CD4-positive, alpha-beta T cell (primary cell): ENCODE results near the gene RCAN2. TPM values are rescaled to one million over a fixed set of nuclear protein-coding genes. Genes with fewer than 3 reads are reported as not detected.

Source experiments
- ATAC-seq: fragments of 200-7000 bp; cut with Tn5 transposase; one replicate; pipeline ENCODE4 v1.10.0; 2022; ENCODE audit warnings: mild to moderate bottlenecking; ENCODE audit not compliant: poor library complexity
- CTCF ChIA-PET: fragments of 350-600 bp; sonication (Branson Sonifier 250); formaldehyde crosslinking; loops from one replicate; lab custom pipeline; 2021; ENCODE audit warnings: antibody characterized with exemption, inconsistent platforms; lab: Charles Lee
- POLR2A ChIA-PET: fragments of 350-600 bp; sonication (Branson Sonifier 250); formaldehyde crosslinking; loops from one replicate; lab custom pipeline; 2021; ENCODE audit warnings: antibody characterized with exemption, inconsistent platforms; lab: Charles Lee
- DNase-seq, 14 experiments: peaks; one replicate each; pipeline ENCODE4 v3.0.0-alpha.2; 2013 to 2020; ENCODE audit warnings: mixed read lengths in 2 of 14
- H3K27ac ChIP-seq, 2 donors: one replicate each; pipeline versions ENCODE4 v1.5.1 to v1.7.0; 2013; ENCODE audit warnings: low read length in 2 of 2, low read depth in 1 of 2, mild to moderate bottlenecking in 1 of 2
- H3K27me3 ChIP-seq, 2 experiments: 1 replicate in 1 of 2; 2 replicates in 1 of 2; pipeline versions ENCODE4 v1.6.1 to v1.7.0; 2013; ENCODE audit warnings: low read length in 2 of 2, control low read depth in 1 of 2, mild to moderate bottlenecking in 1 of 2, moderate library complexity in 1 of 2; ENCODE audit not compliant: insufficient read depth in 2 of 2, control insufficient read depth in 1 of 2
- H3K36me3 ChIP-seq: one replicate; pipeline ENCODE4 v1.6.1; 2013; ENCODE audit warnings: low read length, control low read depth; ENCODE audit not compliant: insufficient read depth
- H3K4me1 ChIP-seq: one replicate; pipeline ENCODE4 v1.6.1; 2013; ENCODE audit warnings: low read length, control low read depth; ENCODE audit not compliant: insufficient read depth
- H3K4me3 ChIP-seq: one replicate; pipeline ENCODE4 v1.5.1; 2013; ENCODE audit warnings: mild to moderate bottlenecking, low read length, moderate library complexity
- H3K9me3 ChIP-seq, 2 experiments: 1 replicate in 1 of 2; 2 replicates in 1 of 2; pipeline versions ENCODE4 v1.6.1 to v1.7.0; 2013; ENCODE audit warnings: low read length in 2 of 2, mild to moderate bottlenecking in 2 of 2, control low read depth in 1 of 2, moderate library complexity in 1 of 2; ENCODE audit not compliant: control insufficient read depth in 1 of 2, insufficient read depth in 1 of 2
- H3K27ac Mint-ChIP-seq: one replicate; pipeline ENCODE4 v1.8.0; 2020; ENCODE audit warnings: mixed read lengths
- H3K27me3 Mint-ChIP-seq: one replicate; pipeline ENCODE4 v1.8.0; 2021; ENCODE audit warnings: mixed read lengths
- H3K36me3 Mint-ChIP-seq: one replicate; pipeline ENCODE4 v1.8.0; 2021; ENCODE audit warnings: low read depth, mixed read lengths
- H3K4me1 Mint-ChIP-seq: one replicate; pipeline ENCODE4 v1.8.0; 2021; ENCODE audit warnings: low read depth, mixed read lengths
- H3K4me3 Mint-ChIP-seq: one replicate; pipeline ENCODE4 v1.8.0; 2020; ENCODE audit warnings: mild to moderate bottlenecking, mixed read lengths
- H3K9me3 Mint-ChIP-seq: one replicate; pipeline ENCODE4 v1.8.0; 2020; ENCODE audit warnings: mixed read lengths
- CTCF ChIP-seq: fragments of 200-600 bp; IDR thresholded peaks from one replicate; pipeline ENCODE4 v1.8.0; 2022; ENCODE audit warnings: antibody characterized with exemption, mild to moderate bottlenecking
- intact Hi-C, 2 experiments: fragments of 100-400 bp; cut with DNase I in 1 of 2; cut with micrococcal nuclease in 1 of 2; formaldehyde crosslinking; loops; one replicate each; pipeline versions ENCODE4 v1.15.1 to v1.9.0; 2023 to 2025; cut with DNase I, micrococcal nuclease
- total RNA-seq, 174 experiments: library from RNA in 2 of 174; stranded (reverse) in 2 of 174; gene quantifications; one replicate each; pipeline ENCODE4 v1.2.3 and lab custom pipeline; 2021 to 2026

RCAN2 gene
- total RNA-seq, 2 experiments from 2014 or later = not detected

- no peaks in the 10 kb centered on the region for H3K36me3 ChIP-seq
- H3K36me3 Mint-ChIP-seq = no peaks in the 10 kb centered on the region
- no peak overlapping the region for H3K27ac ChIP-seq
- no peaks in the 10 kb centered on the region for H3K4me1 Mint-ChIP-seq
- peaks cover 41% of the 10 kb centered on the region for H3K27me3 Mint-ChIP-seq
- no peak overlapping the region for H3K27ac Mint-ChIP-seq
- no peaks in the 10 kb centered on the region for H3K4me1 ChIP-seq
- intact Hi-C loops = no loop called here
- no peaks in the 10 kb centered on the region for H3K9me3 Mint-ChIP-seq
- H3K9me3 ChIP-seq = no peaks in the 10 kb centered on the region
- DNase-seq (no peak), ATAC-seq (no peak)
- ChIA-PET CTCF (no interaction called here), POLR2A (no interaction called here)
- no peak for TF ChIP-seq CTCF
- H3K27me3 ChIP-seq = peaks cover 11 to 16% of the 10 kb centered on the region in 2 experiments
- no peak overlapping the region for H3K4me3 Mint-ChIP-seq
- H3K4me3 ChIP-seq = no peak overlapping the region
Measured at GRCh38 chr6:46290421-46291274, 200.6 kb downstream of the RCAN2 start.

GRCh38 chr6:46289898-46290297 lies 201.4 kb downstream of the RCAN2 start:
- no peak overlapping the region for H3K4me3 ChIP-seq
- CTCF ChIA-PET = no interaction called here
- no peaks in the 10 kb centered on the region for H3K4me1 ChIP-seq
- Mint-ChIP-seq H3K27me3 (peaks cover 35% of the 10 kb centered on the region), H3K4me3 (no peak overlapping the region), H3K36me3 (no peaks in the 10 kb centered on the region), H3K9me3 (no peaks in the 10 kb centered on the region), H3K4me1 (no peaks in the 10 kb centered on the region), H3K27ac (no peak overlapping the region)
- no peaks in the 10 kb centered on the region for H3K9me3 ChIP-seq
- H3K27ac ChIP-seq = no peak overlapping the region
- DNase-seq (no peak), ATAC-seq (no peak)
- no peak for TF ChIP-seq CTCF
- POLR2A ChIA-PET = no interaction called here
- H3K36me3 ChIP-seq = no peaks in the 10 kb centered on the region
- intact Hi-C loops = no loop called here
- H3K27me3 ChIP-seq = peaks cover 11 to 16% of the 10 kb centered on the region in 2 experiments

- ChIA-PET CTCF (no interaction called here), POLR2A (no interaction called here)
- Mint-ChIP-seq H3K27me3 (peaks cover 33% of the 10 kb centered on the region), H3K9me3 (no peaks in the 10 kb centered on the region), H3K27ac (no peak overlapping the region), H3K36me3 (no peaks in the 10 kb centered on the region), H3K4me1 (no peaks in the 10 kb centered on the region), H3K4me3 (no peak overlapping the region)
- DNase-seq = no peak
- Histone ChIP-seq H3K4me3 (no peak overlapping the region), H3K27me3 (peaks cover 11 to 16% of the 10 kb centered on the region in 2 experiments), H3K4me1 (no peaks in the 10 kb centered on the region), H3K36me3 (no peaks in the 10 kb centered on the region), H3K27ac (no peak overlapping the region), H3K9me3 (no peaks in the 10 kb centered on the region)
- TF ChIP-seq CTCF = no peak
- ATAC-seq = no peak
- intact Hi-C loops = no loop called here
Measured at GRCh38 chr6:46288835-46289234, 202.4 kb downstream of the RCAN2 start.
